ENCODE data around the gene CHMP4A. TPM values are rescaled to one million over a fixed set of nuclear protein-coding genes. Genes with fewer than 3 reads are reported as not detected.

The CHMP4A gene
- total and polyA plus RNA-seq, 9 of the 15 experiments (the other 6 are each of a cell fraction or from before 2014, with no cell fraction given): 28.8 to 104 (median 52.7) TPM

DNA sequence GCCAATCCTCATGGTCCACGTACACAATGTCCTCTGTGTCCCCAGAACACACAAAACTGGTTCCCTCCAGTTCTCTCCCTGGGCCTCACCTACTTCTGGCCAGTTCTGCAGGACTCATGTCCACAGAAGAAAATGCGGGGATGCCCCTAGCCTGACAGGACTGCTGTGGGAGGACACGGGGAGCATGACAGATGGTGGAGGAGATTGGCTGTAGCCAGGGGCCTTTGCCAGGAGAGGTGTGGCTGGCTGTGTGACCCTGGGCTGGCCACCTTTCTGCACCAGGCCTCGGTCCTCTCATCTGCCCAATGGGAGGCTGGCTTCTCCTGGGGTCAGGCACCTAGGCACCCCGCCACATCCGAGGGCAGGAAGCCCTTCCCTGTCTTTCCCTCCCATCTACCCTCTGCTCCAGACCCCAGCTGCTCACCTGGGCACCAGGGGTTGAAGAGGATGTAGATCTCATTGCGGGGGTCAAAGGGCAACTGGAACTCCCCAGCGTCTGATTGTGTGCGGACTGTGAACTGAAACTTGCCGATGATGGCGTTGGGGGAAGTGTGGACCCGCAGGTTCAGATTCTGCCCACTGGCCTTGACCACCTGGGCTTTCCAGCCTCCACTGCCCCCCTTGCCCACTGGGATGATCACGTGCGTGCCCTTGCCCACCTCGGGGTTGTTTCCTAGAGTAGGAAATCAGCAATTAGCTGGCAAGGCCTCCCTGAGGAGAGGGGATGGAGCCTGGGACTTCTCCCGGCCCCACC, 46.9 kb upstream of the CHMP4A start:
- Histone ChIP-seq H3K4me1 (replicated peaks in 1 of 2; ENCODE audit: control insufficient read depth in 2 of 2, insufficient read depth in 2 of 2, low read length in 2 of 2) (peaks cover 20 to 68% of the 10 kb centered on the region in 2 experiments; a peak in 4 of 5 replicates), H3K9me1 (ENCODE audit: control insufficient read depth, insufficient read depth, low read length) (no peaks in the 10 kb centered on the region), H4K20me1 (replicated peaks; ENCODE audit: control insufficient read depth, insufficient read depth, low read length) (no peaks in the 10 kb centered on the region), H3K4me3 (no peak overlapping the region), H3K9me3 (replicated peaks; ENCODE audit: control insufficient read depth, insufficient read depth, low read depth, low read length) (no peaks in the 10 kb centered on the region), H3K36me3 (ENCODE audit: control insufficient read depth, insufficient read depth, low read length) (no peaks in the 10 kb centered on the region; the same call in 2 of the 3 replicates), H3K27me3 (ENCODE audit: control insufficient read depth in 2 of 2, insufficient read depth in 2 of 2, low read length in 2 of 2) (no peaks in the 10 kb centered on the region), H2AFZ (ENCODE audit: low read depth, low read length) (no peak overlapping the region), H3K4me2 (ENCODE audit: insufficient read depth, low read length) (no peak overlapping the region), H3K9ac (ENCODE audit: insufficient read depth in 1 of 2, low read depth in 2 of 2, low read length in 2 of 2) (peak overlapping the region in 1 of 2 experiments; percentile 64; a peak in 2 of 4 replicates), H3K79me2 (ENCODE audit: control insufficient read depth, insufficient read depth, low read length) (no peaks in the 10 kb centered on the region), H3K27ac (ENCODE audit: extremely low read depth, low read depth, low read length) (no peak overlapping the region)
- intact Hi-C loops (cut with micrococcal nuclease): no loop called here
- no TSS peak for BruUV-seq (replicated peaks)
- ChIA-PET POLR2A (interaction anchor here (0.6 kb wide), 1 partner anchor 181 kb away, joined by 3 read pairs; no protein-coding TSS in a partner anchor), CTCF (ENCODE audit: low intra/inter-chr PET ratio) (no interaction called here)
- FAIRE-seq (no peak), DNase-seq (ENCODE audit: extremely low read depth in 1 of 4, low spot score in 3 of 4) (peak in 1 of 4 experiments; percentile 16), ATAC-seq (no peak)
- in situ Hi-C loops (cut with MboI): no loop called here
- WGBS (ENCODE audit: insufficient coverage, low coverage, missing lambda C conversion rate): 54% methylated on average over 11 of the region's 16 CpGs
- TF ChIP-seq NR2C1 (IDR thresholded peaks at IDR 0.05) (0 out of 2 replicates have a peak, but pooled peaks have one; percentile 18), NR2C1 (tag; IDR thresholded peaks at IDR 0.05) (no peak), FOXM1 (IDR thresholded peaks at IDR 0.05; ENCODE audit: low read depth) (no peak), FOXM1 (CRISPR knock-in tag; IDR thresholded peaks at IDR 0.05; ENCODE audit: low read depth) (no peak)
- TF ChIP-seq, protein P1, sequence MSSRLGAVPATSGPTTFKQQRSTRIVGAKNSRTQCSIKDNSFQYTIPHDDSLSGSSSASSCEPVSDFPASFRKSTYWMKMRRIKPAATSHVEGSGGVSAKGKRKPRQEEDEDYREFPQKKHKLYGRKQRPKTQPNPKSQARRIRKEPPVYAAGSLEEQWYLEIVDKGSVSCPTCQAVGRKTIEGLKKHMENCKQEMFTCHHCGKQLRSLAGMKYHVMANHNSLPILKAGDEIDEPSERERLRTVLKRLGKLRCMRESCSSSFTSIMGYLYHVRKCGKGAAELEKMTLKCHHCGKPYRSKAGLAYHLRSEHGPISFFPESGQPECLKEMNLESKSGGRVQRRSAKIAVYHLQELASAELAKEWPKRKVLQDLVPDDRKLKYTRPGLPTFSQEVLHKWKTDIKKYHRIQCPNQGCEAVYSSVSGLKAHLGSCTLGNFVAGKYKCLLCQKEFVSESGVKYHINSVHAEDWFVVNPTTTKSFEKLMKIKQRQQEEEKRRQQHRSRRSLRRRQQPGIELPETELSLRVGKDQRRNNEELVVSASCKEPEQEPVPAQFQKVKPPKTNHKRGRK (tag; IDR thresholded peaks at IDR 0.05): no peak

Measured in K562 (cell line).